Peyer's patch (tissue), 4 donors: ENCODE data around the gene TBCK.

ENCODE experiments used
- CTCF ChIP-seq, 6 experiments: fragments of 450-650 bp in 4 of 6; fragments of 200-600 bp in 2 of 6; sonication (generic) in 1 of 6; IDR thresholded peaks; one replicate each; pipeline ENCODE4 v1.5.1; 2017 to 2019; ENCODE audit warnings: antibody characterized with exemption in 6 of 6, mild to moderate bottlenecking in 3 of 6, moderate library complexity in 1 of 6
- POLR2A ChIP-seq, 2 donors: fragments of 450-650 bp; IDR thresholded peaks; one replicate each; pipeline ENCODE4 v1.5.1; 2017; ENCODE audit warnings: antibody characterized with exemption in 2 of 2, mild to moderate bottlenecking in 2 of 2, moderate library complexity in 2 of 2

- no peak for TF ChIP-seq POLR2A (IDR thresholded peaks at IDR 0.05)
- no peak for TF ChIP-seq CTCF (IDR thresholded peaks at IDR 0.05)
Observed at GRCh38 chr4:105994841-105995501, 321.0 kb downstream of the TBCK start.
